GM21390 (cell line): ENCODE data around the gene H2BK1.

Experiments
- ATAC-seq: cut with Tn5 transposase; IDR thresholded peaks from one replicate; pipeline ENCODE4 v1.9.1; 2021; ENCODE audit not compliant: unreplicated experiment

The H2BK1 gene

DNA sequence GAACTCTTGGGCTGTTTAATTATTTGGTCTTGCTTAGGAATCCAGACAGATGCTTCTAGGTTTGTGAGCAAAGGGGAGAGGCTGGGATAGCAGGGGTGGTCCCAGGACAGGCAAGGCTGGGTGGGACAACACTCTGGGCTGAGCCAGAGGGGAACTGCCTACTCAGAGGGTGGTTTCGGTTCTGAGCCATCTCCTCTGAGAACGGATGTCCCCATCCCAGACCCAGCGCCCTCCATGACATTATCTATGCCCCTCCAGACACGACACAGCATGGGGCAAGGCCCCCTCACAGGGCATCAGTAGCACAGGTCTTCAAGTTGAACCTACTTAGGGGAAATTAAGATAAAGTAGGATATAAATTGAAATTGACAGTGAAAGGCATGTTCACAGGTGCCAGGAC is 30.3 kb downstream of the H2BK1 start:
- no peak for ATAC-seq

DNA sequence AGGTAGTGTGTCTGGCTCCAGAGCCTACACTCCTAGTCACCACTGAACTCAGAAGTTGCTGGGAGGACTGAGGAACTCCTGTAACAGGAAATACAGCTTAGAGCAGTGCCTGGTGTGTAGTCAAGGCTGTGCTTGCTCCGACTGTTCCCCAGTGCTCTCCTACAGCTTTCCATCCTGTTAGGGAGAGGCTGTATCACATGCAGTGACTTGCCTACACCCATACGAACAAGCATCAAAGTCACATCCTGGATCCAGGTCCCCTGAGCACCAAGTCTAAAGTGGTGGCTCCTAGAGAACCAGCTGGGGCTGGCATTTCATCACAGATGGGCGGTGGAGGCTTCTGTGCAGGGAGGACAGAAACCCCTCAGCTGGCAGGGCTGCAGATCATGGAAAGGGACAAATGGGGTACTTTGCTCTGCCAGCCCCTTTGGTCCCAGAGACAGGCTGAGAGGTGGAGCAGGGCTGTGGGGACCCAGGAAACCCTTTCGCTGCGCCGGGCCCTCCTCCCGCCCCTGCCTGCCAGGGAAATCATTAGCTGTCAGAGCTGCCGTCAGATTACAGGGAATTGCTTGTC is 30.9 kb downstream of the H2BK1 start:
- ATAC-seq, result no peak

DNA sequence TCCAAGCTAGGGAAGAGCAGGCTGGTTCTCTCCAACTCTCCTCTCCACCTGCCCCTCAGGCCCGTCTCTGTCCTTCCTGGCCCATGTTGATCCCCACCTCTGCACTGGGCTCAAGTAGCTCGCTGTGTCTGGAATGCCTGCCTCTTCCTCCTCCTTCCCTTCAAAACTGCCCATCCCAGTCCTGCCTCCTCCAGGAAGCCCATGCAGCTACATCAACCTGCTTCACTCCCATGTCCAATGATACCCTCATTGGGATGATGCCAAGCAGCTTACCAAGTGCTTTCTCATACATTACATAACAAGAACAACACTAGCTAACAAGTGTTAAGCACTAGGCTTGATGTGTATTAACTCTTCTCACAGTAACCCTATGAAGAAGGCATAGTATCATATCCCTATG is 31.5 kb downstream of the H2BK1 start:
- no peak for ATAC-seq

- no peak for ATAC-seq
These were observed 32.1 kb downstream of the H2BK1 start for GRCh38 chr7:151178236-151178635.

GRCh38 chr7:151177310-151177709 is 33.0 kb downstream of the H2BK1 start:
- ATAC-seq, result no peak

DNA sequence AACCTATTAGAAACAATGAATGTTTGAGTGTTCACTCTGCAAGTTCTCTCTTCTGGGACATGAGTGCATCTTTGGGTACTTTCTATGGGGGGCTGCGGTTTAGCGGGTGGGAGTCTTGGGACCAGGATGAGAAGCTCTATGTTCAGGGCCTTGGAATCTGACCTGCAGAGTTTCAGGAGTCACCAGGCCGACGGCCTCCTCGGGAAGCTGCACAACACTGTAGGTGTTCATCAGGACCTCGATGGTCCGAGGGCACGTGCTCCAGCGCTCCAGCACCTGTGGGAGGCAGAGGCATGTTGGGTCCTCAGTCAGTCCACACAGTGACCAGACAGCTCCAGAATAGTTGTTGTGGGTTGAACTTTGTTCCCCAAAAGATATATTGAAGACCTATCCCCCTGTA is 33.9 kb downstream of the H2BK1 start:
- no peak for ATAC-seq

- ATAC-seq, result no peak
These were observed 34.4 kb downstream of the H2BK1 start for GRCh38 chr7:151175793-151176311.

DNA sequence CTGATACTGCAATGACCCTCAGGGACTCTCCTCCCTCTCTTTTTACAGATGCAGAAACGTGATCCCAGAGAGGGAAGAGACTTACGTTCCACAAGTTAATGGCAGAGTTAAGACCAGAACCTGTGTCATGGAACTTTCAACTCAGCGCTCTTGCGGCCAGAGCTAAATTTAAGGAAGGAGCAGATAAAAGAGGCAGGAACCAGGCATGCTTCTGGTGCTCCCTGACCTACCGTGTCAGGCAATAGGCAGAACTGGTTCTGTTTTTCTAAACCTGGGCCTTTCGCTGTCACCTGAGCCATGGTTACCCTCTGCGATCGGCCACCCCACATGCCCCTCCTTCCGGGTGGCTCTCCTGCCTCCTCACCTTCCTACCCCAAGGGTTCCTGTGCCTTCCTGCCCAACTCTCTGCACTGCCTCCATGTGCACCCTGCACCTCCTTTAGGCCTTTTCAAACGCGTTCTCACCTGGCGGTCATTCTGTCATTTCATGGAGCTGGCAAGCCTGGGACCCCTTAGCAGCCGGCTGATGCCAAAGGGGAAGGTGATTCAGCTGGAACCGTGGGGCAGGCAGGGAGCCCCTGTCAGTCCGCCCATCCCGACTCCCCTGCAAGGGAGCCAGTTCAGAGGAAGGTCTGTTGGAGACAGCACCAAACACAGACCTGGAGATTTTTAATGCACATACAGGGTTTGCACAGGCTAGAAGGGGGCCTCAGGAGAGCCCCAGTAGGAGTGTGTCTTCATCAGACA is 35.1 kb downstream of the H2BK1 start:
- ATAC-seq, result no peak

DNA sequence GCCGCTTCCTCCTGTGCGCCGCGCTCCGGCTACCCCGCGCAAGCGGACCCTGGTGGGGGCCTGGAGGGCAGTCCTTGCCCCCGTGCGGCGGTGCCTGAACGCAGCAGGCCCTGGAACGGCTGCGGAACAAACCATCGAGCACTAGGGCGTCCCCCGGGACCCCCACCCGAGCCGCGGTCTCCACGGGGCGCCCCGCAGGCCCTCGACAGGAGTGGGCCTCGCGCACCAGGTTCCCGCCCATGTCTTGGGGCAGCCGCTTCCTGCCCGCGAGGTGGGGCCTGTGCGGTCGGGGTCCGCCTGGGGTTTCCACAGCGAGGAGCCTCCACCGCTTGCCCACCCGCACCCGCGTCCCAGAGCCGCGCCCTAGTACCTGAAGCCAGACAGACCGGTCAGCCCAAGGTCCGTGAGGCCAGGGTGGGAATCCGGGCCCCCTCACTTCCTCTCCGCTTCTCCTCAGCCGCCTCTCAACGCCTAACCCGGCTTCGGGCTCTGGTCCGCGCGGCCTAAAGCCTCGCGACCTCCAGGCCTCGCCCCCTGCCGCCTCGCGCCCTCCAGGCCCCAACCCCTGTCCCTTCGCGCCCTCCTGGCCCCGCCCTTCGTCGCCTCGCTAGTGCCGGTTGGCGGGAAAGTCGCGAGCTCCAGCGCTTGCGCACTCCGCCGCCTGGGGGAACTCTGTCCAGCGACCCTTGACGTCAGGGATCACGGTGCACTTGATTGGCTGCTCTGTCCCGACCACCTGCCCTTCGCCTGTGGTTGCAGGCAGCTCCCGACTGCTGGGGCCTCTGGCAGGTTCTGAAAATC is 35.8 kb downstream of the H2BK1 start:
- ATAC-seq, result no peak

DNA sequence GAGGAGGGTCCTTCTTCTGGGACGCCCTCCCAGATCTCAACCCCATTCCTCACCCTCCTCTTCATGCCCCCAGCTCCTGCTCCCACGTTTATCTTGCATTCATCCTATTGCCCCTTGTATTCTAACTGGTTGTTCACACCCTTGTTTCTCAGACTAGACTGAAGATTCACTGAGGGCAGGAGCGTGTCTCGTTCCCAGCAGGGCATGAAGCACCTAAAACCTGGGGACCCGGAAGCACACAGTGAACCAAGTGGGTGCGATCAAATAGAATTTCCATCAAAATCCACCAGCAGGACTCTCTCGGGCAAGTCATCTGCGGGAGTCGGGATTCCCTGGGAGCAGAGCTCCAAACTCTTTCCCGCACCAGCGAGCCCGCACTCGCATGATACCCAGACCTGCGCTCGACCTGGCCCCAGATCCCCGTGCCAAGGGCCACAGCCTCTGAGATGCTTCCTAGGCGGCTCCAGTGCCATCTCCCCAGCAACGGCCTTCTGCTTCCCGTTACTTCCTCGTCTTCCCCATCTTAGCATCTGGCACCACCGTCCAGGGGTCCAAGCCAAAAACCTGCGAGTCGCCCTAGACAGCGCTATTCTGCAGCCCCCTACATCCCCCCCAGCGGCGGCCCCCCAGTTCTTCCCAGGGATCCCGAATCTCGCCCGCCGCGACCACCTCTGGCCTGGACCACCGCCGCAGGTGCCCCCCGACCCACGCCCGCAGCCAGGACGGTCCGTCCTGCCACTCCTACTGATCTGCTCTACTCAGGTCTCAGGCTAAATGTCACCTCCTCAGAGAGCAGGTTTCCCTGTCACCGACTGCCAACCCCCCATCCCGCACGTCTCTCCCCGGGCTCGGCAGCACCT is 36.7 kb downstream of the H2BK1 start:
- no peak for ATAC-seq

- ATAC-seq, result peak; percentile 78
These were observed 37.8 kb downstream of the H2BK1 start for GRCh38 chr7:151172273-151173141.

GRCh38 chr7:151168787-151169162 is 41.5 kb downstream of the H2BK1 start:
- ATAC-seq, result no peak

DNA sequence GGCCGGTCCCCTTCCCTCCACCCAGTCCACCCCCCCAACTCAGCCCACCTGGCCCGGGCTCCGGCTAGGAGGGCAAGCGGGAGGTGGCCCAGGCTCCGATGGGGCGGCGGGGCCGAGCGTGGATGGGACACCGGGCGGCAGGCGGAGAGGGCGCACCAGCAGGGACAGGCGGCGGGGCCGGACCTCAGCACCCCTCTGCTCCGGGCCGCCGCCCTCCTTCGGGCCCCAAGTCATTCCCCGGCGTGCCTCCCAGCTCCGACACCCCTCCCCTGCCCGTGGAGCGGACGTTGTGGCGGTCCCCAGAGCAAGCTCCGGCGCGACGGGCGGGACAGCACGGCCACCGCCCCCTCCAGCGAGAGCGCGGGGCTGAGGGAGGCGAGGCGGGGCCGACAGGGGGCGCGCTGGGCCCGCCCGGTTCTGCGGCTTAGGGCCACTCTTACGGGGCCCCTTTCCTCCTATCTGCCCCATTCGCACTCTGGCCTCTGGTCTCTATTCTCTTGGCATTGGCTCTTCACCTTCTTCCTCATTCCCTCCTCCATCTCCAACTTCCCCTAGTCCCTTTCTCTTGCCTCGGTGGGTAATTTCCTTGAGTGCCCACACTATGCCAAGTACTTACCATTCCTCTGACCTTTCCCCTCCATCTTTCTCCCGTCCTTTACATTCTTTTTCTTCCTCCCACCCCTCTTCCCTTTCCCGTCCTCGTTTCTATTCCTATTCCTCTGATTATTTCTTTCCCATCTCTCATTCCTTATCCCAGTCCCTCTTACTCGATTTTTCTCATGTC is 42.1 kb downstream of the H2BK1 start:
- peak; percentile 53 for ATAC-seq

- ATAC-seq, result no peak
These were observed 42.9 kb downstream of the H2BK1 start, which contains the start of gene GBX1 for GRCh38 chr7:151167197-151167961. TSS of gene GBX1 (minus strand) at chr7:151167694. CDS start at chr7:151167548, 146 bp downstream.

- no peak for ATAC-seq
These were observed 43.6 kb downstream of the H2BK1 start for GRCh38 chr7:151166629-151167196.

GRCh38 chr7:151161757-151162156 is 48.5 kb downstream of the H2BK1 start:
- ATAC-seq, result no peak
